ENCODE data around the gene STK33.

DNA sequence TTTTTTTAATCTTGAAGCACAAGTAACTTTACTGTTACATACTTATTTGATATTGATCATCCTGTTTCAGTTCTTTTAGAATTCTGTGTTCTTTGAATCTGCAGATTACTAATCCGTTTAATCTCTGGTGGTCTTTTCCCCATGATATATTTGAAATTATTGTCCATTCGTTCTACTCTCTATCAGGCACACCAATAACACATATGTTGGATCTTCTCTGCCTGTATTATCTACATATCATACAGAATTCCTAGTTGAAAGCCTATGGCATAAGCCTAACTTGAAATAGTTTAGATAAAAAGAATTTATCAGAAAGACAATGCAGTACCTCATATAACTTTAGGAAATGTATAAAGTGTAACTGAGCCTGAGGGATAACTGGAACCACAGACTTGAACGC, 32.6 kb downstream of the STK33 start:
- TF ChIP-seq POLR2A (IDR thresholded peaks at IDR 0.05; ENCODE audit: low read depth, low read length) = no peak
- no peak for TF ChIP-seq POLR2AphosphoS5 (IDR thresholded peaks at IDR 0.05; ENCODE audit: low read depth, low read length)
- TF ChIP-seq TAF1 (IDR thresholded peaks at IDR 0.05; ENCODE audit: low read depth, low read length) = no peak
- TF ChIP-seq PAX5 (IDR thresholded peaks at IDR 0.05; ENCODE audit: insufficient read depth, low read length, severe bottlenecking) = no peak

Measured in GM12891 (cell line).